Muscle of leg (tissue), 16 donors: ENCODE results near the gene SPATS2. TPM values are rescaled to one million over a fixed set of nuclear protein-coding genes. Genes with fewer than 3 reads are reported as not detected.
A peak's percentile ranks its signal among the peaks of the same experiment; 100 is the strongest.
"Not testable (repeated sequence)": the region's sequence is repeated elsewhere in the genome, so short reads cannot be mapped to it uniquely, and the experiment has no call there.

Source experiments
- DNase-seq: peaks from one replicate; pipeline ENCODE4 v3.0.0; 2013
- H3K27ac ChIP-seq: one replicate; pipeline ENCODE4 v1.5.1; 2013; ENCODE audit warnings: mild to moderate bottlenecking, low read length, control low read depth
- H3K27me3 ChIP-seq: one replicate; pipeline ENCODE4 v1.6.1; 2013; ENCODE audit warnings: low read length; ENCODE audit not compliant: control insufficient read depth, insufficient read depth
- H3K36me3 ChIP-seq: one replicate; pipeline ENCODE4 v1.6.1; 2013; ENCODE audit warnings: low read length; ENCODE audit not compliant: control insufficient read depth, insufficient read depth
- H3K4me1 ChIP-seq: one replicate; pipeline ENCODE4 v1.6.1; 2013; ENCODE audit warnings: low read length; ENCODE audit not compliant: control insufficient read depth, insufficient read depth
- H3K4me3 ChIP-seq: one replicate; pipeline ENCODE4 v1.5.1; 2013; ENCODE audit warnings: low read length, control low read depth
- H3K9me3 ChIP-seq: replicated peaks from 2 replicates; pipeline ENCODE4 v1.6.1; 2013; ENCODE audit warnings: low read depth, low read length; ENCODE audit not compliant: control insufficient read depth
- WGBS: methylation state at CpG from one replicate; pipeline ENCODE4 v1.1.5; 2013; ENCODE audit warnings: missing lambda C conversion rate; ENCODE audit not compliant: insufficient coverage; 5-methylcytosine and 5-hydroxymethylcytosine counted together
- long read RNA-seq, 11 donors: transcript quantifications; one replicate each; lab custom pipeline, GENCODE V29; 2026
- polyA plus RNA-seq, 8 donors: library from polyadenylated mRNA; unstranded; fragments of 120-200 nt; gene quantifications; one replicate each; pipeline versions ENCODE4 v1.2.1 to v1.2.3, GENCODE V29; 2013; ENCODE audit warnings: inconsistent platforms in 1 of 8, low replicate concordance in 1 of 8; ENCODE audit not compliant: insufficient read length in 8 of 8, insufficient read depth in 1 of 8
- total RNA-seq: library from RNA; stranded (reverse); fragments of 120-200 nt; gene quantifications from one replicate; pipeline ENCODE4 v1.2.4, GENCODE V29; 2013

The SPATS2 gene
- 18.8 TPM for total RNA-seq
- 10 to 100 TPM; 24.2 to 42.1 (median 29.6) TPM for polyA plus RNA-seq
- long read RNA-seq, donor 1, partial matches to known transcripts, result 0 of 7 reads
- long read RNA-seq, donor 1, other reads (novel, unspliced or antisense), result 0 of 7 reads
- long read RNA-seq, donor 2, partial matches to known transcripts, result 0 of 1 reads
- long read RNA-seq, donor 2, other reads (novel, unspliced or antisense), result 0 of 1 reads
- long read RNA-seq, donor 3, transcript SPATS2-213 (5 exons, 1,061 nt), result major isoform, 5 of 17 reads
- long read RNA-seq, donor 3, partial matches to known transcripts, result 6 of 17 reads
- long read RNA-seq, donor 3, other reads (novel, unspliced or antisense), result 0 of 17 reads
- long read RNA-seq, donor 4, partial matches to known transcripts, result 0 of 2 reads
- long read RNA-seq, donor 4, other reads (novel, unspliced or antisense), result 0 of 2 reads
- long read RNA-seq, donor 5, transcript SPATS2-213 (5 exons, 1,061 nt), result major isoform, 11 of 104 reads
- long read RNA-seq, donor 5, transcript SPATS2-201 (13 exons, 3,158 nt), result minor isoform, 5 of 104 reads
- long read RNA-seq, donor 5, transcript SPATS2-222 (14 exons, 2,993 nt), result minor isoform, 6 of 104 reads
- long read RNA-seq, donor 5, transcript SPATS2-205 (3 exons, 564 nt), result minor isoform, 5 of 104 reads
- long read RNA-seq, donor 5, partial matches to known transcripts, result 77 of 104 reads
- long read RNA-seq, donor 5, other reads (novel, unspliced or antisense), result 0 of 104 reads
- long read RNA-seq, donor 6, transcript SPATS2-213 (5 exons, 1,061 nt), result major isoform, 7 of 136 reads
- long read RNA-seq, donor 6, partial matches to known transcripts, result 95 of 136 reads
- long read RNA-seq, donor 6, other reads (novel, unspliced or antisense), result 28 of 136 reads
- long read RNA-seq, donor 7, transcript SPATS2-213 (5 exons, 1,061 nt), result major isoform, 6 of 49 reads
- long read RNA-seq, donor 7, partial matches to known transcripts, result 22 of 49 reads
- long read RNA-seq, donor 7, other reads (novel, unspliced or antisense), result 15 of 49 reads
- long read RNA-seq, donor 8, transcript SPATS2-213 (5 exons, 1,061 nt), result major isoform, 5 of 33 reads
- long read RNA-seq, donor 8, partial matches to known transcripts, result 11 of 33 reads
- long read RNA-seq, donor 8, other reads (novel, unspliced or antisense), result 9 of 33 reads
- long read RNA-seq, donor 9, partial matches to known transcripts, result 6 of 30 reads
- long read RNA-seq, donor 9, other reads (novel, unspliced or antisense), result 15 of 30 reads
- long read RNA-seq, donor 10, transcript SPATS2-213 (5 exons, 1,061 nt), result major isoform, 5 of 43 reads
- long read RNA-seq, donor 10, partial matches to known transcripts, result 19 of 43 reads
- long read RNA-seq, donor 10, other reads (novel, unspliced or antisense), result 13 of 43 reads
- long read RNA-seq, donor 11, transcript SPATS2-213 (5 exons, 1,061 nt), result major isoform, 8 of 10 reads
- long read RNA-seq, donor 11, partial matches to known transcripts, result 0 of 10 reads
- long read RNA-seq, donor 11, other reads (novel, unspliced or antisense), result 0 of 10 reads

GRCh38 chr12:49367381-49368239 lies at the start of gene SPATS2:
TSS of gene SPATS2 (plus strand) at chr12:49367462. CDS start at chr12:49461013, 93,551 bp downstream.
- no peaks in the 10 kb centered on the region for H3K36me3 ChIP-seq
- no peaks in the 10 kb centered on the region for H3K9me3 ChIP-seq
- DNase-seq, result peak; percentile 69
- peak within 1 kb of the TSS; percentile 98 for H3K27ac ChIP-seq
- H3K27me3 ChIP-seq, result no peaks in the 10 kb centered on the region
- under 1% methylated on average over 21 of the region's 52 CpGs for WGBS
- peak within 1 kb of the TSS; percentile 86 for H3K4me3 ChIP-seq
- peaks cover 11% of the 10 kb centered on the region for H3K4me1 ChIP-seq

GRCh38 chr12:49320411-49321103 lies 46.7 kb upstream of the SPATS2 start:
- peaks cover 13% of the 10 kb centered on the region for H3K4me1 ChIP-seq
- H3K36me3 ChIP-seq, DNase-seq, H3K9me3 ChIP-seq, H3K27ac ChIP-seq, H3K27me3 ChIP-seq, H3K4me3 ChIP-seq: not testable (repeated sequence)
- WGBS, result 93% methylated on average over 6 of the region's 9 CpGs

- H3K4me1 ChIP-seq, result peaks cover 13% of the 10 kb centered on the region
- H3K9me3 ChIP-seq, result no peaks in the 10 kb centered on the region
- H3K36me3 ChIP-seq, result peaks cover 20% of the 10 kb centered on the region
- peak overlapping the region; percentile 91 for H3K4me3 ChIP-seq
- 33% methylated on average over 6 of the region's 12 CpGs for WGBS
- peak overlapping the region; percentile 79 for H3K27ac ChIP-seq
- H3K27me3 ChIP-seq, result peaks cover 3% of the 10 kb centered on the region
- no peak for DNase-seq
Measured at GRCh38 chr12:49322367-49322707, 44.9 kb upstream of the SPATS2 start.

- Histone ChIP-seq H3K4me1 (peaks cover 13% of the 10 kb centered on the region), H3K27ac (peak within 1 kb of the TSS; percentile 79), H3K4me3 (peak within 1 kb of the TSS; percentile 91), H3K36me3 (peaks cover 22% of the 10 kb centered on the region), H3K9me3 (no peaks in the 10 kb centered on the region), H3K27me3 (peaks cover 3% of the 10 kb centered on the region)
- DNase-seq, result peak; percentile 100
- WGBS, result under 1% methylated on average over 64 of the region's 65 CpGs
Measured at GRCh38 chr12:49322708-49323523, 44.3 kb upstream of the SPATS2 start, which contains the start of gene TROAP. TSS of gene TROAP (plus strand) at chr12:49323255. CDS start at chr12:49323609, 354 bp downstream.

GRCh38 chr12:49323524-49324097 lies 43.7 kb upstream of the SPATS2 start:
- Histone ChIP-seq H3K9me3 (no peaks in the 10 kb centered on the region), H3K36me3 (peaks cover 22% of the 10 kb centered on the region), H3K27me3 (no peaks in the 10 kb centered on the region), H3K4me3 (peak overlapping the region; percentile 91), H3K27ac (no peak overlapping the region), H3K4me1 (peaks cover 13% of the 10 kb centered on the region)
- 0% methylated on average over 3 of the region's 19 CpGs for WGBS
- no peak for DNase-seq

- Histone ChIP-seq H3K27me3 (no peaks in the 10 kb centered on the region), H3K4me1 (peaks cover 13% of the 10 kb centered on the region), H3K4me3 (no peak overlapping the region), H3K9me3 (no peaks in the 10 kb centered on the region), H3K27ac (no peak overlapping the region), H3K36me3 (peaks cover 33% of the 10 kb centered on the region)
- WGBS, result 81% methylated on average over 5 of the region's 6 CpGs
- no peak for DNase-seq
Measured at GRCh38 chr12:49325606-49326005, 41.7 kb upstream of the SPATS2 start.

- peaks cover 13% of the 10 kb centered on the region for H3K27me3 ChIP-seq
- H3K4me3 ChIP-seq, result no peak overlapping the region
- peaks cover 33% of the 10 kb centered on the region for H3K36me3 ChIP-seq
- H3K4me1 ChIP-seq, result peaks cover 25% of the 10 kb centered on the region
- no peak for DNase-seq
- H3K9me3 ChIP-seq, result no peaks in the 10 kb centered on the region
- no peak overlapping the region for H3K27ac ChIP-seq
Measured at GRCh38 chr12:49327368-49327767, 39.9 kb upstream of the SPATS2 start.

- WGBS, result no CpG with 5 or more reads among the region's 2 CpGs
Measured at GRCh38 chr12:49327887-49328286, 39.4 kb upstream of the SPATS2 start.

More at GRCh38 chr12:49327887-49328286, 39.4 kb upstream of the SPATS2 start:
- Histone ChIP-seq H3K27ac (no peak overlapping the region), H3K27me3 (peaks cover 18% of the 10 kb centered on the region), H3K9me3 (no peaks in the 10 kb centered on the region), H3K4me1 (peaks cover 27% of the 10 kb centered on the region), H3K36me3 (peaks cover 33% of the 10 kb centered on the region), H3K4me3 (no peak overlapping the region)
- DNase-seq, result no peak
